Subcutaneous adipose tissue (tissue), 4 donors: ENCODE measurements around the gene COG4. TPM values are rescaled to one million over a fixed set of nuclear protein-coding genes. Genes with fewer than 3 reads are reported as not detected.

Experiments
- total RNA-seq, 4 donors: library from RNA; depleted of rRNA; stranded (reverse); fragments of >200 nt; gene quantifications; one replicate each; pipeline ENCODE4 v1.1.0, GENCODE V29; 2016
- TF ChIP-seq, protein P1 (sequence below): fragments of 450-650 bp; IDR thresholded peaks from one replicate; pipeline ENCODE4 v1.5.1; 2016; ENCODE audit warnings: low read depth, mild to moderate bottlenecking, control low read depth, antibody characterized with exemption, moderate library complexity

Gene COG4
- total RNA-seq, 4 donors from 2014 or later = 29.8 to 49.9 (median 39.9) TPM

DNA sequence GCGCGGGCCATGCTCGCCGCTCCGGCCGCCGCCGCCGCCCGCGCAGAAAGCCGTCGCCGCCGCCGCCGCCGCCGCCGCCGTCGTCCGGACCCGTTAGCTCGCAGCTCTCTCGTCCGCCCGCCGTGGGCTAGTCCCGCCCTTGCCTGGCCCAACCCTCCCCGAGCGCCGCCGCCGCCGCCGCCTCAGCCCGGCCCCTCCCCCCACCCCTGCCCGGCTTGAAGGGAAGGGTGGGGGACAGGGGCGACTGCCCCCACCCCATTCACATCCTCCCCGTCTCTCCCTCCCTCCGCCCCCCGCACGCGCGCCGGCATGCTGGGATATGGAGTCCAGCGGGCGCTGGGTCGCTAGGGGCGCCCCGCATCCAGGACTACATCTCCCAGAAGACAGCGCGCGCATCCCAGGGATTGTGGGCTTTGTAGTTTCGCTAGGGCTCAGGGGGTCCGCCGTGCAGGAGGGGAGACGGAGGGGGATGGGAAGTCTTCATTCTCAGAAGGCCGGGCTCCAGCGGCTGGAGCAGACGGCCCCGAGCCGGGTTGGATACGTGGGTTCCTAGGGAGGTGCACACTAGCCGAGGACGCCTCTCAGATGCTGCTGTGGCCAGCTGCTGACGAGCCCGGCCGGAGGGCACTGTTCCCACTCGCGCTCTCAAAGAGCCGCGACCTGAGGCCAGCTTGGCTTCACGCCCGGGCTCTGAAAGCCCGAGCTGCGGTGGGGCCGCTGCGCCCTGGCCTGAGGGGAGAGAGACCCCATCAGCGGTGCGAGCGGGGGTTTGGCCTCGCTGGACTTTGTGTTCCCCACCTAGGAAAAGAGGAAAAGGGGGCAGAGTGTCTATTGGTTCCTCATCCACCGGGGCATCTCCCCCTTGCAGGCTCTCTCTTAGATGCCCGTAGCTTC, 84.1 kb downstream of the COG4 start, which contains the start of gene ST3GAL2:
ST3GAL2 (minus strand) TSS at position 132 of the 894 bp plus-strand sequence. CDS start 40,570 bp downstream, outside the sequence.
- TF ChIP-seq, protein P1, sequence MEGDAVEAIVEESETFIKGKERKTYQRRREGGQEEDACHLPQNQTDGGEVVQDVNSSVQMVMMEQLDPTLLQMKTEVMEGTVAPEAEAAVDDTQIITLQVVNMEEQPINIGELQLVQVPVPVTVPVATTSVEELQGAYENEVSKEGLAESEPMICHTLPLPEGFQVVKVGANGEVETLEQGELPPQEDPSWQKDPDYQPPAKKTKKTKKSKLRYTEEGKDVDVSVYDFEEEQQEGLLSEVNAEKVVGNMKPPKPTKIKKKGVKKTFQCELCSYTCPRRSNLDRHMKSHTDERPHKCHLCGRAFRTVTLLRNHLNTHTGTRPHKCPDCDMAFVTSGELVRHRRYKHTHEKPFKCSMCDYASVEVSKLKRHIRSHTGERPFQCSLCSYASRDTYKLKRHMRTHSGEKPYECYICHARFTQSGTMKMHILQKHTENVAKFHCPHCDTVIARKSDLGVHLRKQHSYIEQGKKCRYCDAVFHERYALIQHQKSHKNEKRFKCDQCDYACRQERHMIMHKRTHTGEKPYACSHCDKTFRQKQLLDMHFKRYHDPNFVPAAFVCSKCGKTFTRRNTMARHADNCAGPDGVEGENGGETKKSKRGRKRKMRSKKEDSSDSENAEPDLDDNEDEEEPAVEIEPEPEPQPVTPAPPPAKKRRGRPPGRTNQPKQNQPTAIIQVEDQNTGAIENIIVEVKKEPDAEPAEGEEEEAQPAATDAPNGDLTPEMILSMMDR = no peak

DNA sequence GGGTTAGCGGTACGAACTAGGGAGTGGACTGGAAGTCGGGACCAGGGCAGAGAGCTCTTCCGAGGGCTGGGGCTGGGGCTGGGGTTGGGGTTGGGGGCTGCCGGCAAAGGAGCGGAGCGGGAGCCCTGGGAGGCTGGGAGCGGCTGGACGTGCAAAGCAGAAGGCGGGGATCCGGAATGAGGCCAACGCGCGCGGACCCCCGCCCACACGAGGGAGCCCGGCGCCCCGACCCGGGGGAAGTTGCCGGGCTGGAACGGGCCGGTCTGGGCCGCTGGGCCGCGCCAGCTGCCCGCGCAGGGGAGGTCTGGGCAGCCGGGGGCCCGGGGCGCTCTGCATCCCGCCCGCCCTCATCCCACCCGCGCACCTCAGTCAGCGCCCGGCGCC, 84.8 kb downstream of the COG4 start:
- TF ChIP-seq, protein P1 = no peak

DNA sequence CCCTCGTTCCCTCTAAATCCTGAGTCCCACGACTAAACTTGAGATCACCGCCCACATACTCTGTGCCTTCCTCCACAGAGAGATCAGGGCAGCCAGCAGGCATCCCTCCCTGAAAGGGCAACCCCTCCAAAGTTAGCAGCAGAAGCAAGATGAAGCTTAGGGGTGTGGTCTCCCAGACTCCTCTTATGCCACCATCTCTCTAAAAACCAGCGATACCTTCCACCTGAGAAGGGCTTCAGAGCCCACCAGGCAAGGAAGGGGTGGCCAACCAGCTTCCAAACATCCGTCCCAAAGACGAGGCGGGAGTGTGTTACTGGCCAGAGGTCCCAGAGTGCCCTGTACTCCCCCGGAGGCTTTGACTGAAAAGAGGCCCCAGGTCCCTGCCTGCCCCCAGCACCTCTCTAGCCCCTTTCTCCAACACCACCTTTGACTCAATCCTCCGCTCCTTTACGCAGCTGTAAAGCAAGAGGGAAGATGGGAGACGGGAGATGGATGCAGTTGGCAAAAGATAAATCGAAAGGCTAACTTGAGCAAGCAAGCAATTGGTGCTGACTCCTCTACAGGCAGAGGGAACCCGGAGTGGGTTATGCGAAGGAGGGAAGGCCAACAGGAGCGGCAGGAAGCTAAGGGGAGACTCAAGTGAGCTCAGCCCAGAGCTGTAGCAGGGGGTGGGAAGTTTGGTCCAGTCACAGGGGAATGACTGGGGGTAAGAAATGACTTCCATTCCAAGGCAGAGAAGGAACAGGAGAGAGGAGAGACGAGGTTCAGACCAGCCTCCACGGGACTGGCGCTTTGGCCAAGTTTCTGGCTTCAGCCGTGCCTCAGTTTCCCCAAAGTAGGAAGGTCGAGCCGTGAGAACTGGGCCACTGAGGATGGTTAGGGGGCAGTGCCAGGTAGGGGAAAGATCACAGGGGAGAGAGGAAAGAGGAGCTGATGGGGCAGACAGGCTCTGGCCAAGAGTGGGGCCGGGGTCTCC, 85.5 kb downstream of the COG4 start:
- TF ChIP-seq, protein P1 = no peak

DNA sequence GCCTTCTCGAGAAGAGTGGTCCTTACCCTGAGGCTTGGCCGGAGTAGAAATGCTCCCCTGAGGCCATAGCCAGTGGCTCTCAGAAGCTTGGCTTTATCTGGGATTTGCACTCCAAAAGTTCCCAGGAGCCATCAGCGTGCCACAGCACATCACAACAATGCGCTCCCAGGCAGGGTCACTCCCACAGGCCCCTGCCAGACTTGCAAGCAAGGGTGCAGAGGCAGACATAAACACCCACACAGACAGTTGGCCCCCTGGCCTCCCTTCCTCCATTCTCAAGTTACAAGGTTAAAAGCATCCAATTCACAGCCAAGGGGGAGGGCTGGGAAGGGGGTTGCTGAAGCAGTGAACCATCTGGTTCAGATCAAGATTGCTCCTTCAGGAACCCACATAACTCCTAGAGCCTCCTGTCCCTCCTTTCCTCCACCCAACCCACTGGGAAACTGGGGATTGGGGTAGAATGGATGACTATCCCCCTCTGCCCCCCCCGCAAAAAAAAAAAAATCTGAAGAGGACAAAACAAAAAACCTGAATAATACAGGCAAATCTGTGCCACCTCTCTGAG, 86.3 kb downstream of the COG4 start:
- TF ChIP-seq, protein P1 = no peak

DNA sequence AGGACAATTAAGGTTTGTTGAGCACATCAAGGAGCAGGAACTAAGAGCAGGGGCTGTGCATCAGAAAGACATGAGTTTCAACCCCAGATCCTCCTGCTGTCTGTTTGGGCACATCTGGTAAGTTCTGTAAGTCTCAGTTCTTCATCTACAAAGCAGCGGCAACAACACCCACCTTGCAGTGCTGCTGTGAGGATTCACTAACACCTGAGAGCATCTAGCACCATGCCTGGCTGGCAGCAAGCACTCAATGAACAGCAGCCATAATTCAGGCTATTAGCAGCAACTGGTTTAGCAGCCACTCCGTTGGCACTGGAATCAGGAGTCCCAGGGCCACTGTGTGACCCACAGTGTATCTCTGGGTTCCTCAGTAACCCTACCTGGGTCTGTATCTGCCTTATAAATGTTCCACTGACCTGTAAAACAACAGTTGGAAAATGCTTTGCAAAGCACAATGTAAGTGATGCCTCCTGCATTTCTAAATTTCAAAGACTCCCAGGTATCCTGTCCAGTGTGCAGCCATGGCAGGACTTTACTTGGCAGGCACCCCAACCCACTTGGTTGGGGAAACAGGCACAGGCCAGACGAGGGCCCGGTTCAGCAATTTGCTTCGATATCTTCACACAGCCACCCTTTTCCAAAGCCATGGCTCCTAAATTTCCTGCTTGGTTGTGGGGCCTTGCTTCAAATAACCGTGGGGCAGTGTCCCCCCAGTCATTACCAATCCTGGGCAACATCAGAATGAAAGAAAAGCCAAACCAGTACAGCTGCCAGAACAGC, 88.7 kb downstream of the COG4 start:
- TF ChIP-seq, protein P1 = no peak

DNA sequence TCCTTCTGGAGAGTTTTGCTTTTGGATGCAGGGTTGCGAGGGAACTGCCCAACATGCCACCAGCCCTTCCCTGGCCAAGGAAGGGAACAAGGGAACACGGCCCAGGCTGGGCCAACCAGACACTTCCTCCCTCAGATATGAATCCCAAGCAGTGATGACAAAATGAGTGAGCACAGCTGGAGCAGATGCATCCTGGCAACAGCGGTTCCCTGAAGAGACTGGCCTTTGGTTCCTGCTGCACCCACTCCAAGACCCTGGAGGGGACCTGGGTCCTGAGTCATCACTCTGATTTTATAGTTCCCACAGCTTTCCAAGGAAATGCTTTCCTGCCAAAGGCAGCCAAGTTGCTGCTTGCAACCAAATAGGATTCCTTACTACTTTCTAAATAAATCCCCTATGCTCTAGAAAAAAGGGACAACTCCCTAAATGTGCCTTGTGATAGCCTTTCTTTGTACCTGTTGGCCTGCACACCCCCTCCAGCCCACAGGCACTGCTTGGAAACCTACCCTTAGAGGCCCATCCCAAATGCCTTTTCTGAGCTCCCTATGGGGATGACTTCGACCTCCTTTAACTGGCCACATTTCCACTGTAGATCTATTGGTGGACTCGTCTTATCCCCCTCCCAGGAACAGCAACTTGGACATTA, 89.8 kb downstream of the COG4 start:
- TF ChIP-seq, protein P1 = no peak
